Embryonic facial prominence (tissue), 1 donor: Measurements from ENCODE around the gene TAF4B.

Source experiments
- DNase-seq: peaks from one replicate; pipeline ENCODE4 v3.0.0-alpha.2; 2016; ENCODE audit errors: extremely low spot score

The TAF4B gene

DNA sequence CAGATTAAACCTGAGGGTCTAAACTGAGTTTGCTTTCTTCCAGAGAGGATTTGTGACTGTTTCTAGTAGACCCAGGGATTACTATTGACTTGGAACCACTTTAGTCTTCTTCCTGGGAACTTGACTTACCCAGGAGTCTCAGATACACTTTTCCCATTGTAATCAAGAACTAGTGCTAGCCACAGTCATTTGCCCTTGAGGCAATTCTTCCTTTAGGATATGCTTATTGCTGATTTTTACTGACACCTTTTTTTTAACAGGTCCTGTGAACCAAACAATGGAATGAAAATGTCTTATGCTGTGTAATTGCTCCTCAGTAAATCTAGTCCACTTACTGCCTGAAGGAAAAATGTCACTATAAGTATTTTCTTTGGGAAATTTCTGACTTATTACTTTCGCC, 78.3 kb downstream of the TAF4B start:
- no peak for DNase-seq

DNA sequence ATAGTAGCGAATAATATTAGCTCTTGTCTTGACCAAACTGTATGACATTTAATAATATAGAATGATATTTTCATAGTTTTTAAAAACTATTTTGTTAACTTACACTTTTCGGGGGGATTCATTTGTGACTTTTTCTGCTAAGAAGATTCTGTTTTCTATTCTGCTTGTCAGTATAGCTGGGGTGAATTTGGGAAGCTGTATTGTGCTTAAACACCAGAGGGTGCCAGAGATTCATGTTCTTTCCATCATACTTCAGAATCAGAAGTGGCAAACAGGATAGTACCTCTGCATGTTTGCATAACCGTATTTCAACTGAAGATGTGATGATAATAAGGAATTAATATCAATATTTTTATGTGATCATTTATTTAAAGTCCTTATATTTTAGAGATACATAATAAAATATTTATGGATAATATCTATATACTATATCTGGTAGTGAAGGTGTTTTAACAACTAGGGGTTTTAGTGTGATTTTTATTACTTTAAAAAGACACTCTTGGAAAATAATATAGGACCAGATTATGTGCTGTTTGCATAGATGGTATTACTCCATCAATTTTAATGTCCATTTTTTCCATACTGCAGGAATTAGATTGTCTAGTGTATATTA, 81.0 kb downstream of the TAF4B start:
- DNase-seq = peak; percentile 55

DNA sequence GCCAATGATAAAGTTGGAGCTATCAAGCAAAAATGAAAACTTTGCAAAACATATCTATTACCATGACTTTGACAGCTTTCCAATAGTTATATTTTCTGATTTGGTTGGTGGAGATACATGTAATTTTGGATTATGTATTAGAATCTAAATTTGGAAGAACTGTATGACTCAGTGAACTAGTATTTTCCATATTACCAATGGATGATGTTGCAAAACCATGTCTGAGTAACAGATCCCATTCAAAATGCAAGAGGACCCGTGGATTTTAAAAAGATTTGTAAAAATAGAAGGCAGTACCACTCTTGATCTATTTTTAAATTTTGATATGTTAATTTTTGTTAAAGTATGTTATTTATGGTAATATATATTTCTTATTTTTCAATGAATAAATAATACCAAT, 83.0 kb downstream of the TAF4B start:
- DNase-seq = no peak

DNA sequence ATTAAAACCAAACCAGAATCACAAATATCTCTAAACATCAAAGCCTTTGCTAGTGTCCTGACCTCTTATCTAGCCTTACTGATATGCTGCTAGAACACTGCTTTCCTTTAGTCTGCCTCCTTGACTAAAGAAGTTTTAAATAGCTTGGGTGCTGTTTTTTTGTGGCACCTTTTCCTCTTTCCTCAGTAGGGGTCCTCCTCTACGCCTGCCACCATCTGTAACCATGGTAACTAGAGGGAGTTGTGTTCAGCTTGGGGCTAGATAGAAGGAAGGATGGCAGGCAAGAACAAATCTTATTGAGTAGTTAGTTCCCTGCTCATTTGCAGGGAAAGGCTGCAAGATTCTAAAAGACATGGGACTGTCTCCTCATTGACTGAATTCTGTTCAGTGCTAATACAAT, 86.0 kb downstream of the TAF4B start:
- no peak for DNase-seq

DNA sequence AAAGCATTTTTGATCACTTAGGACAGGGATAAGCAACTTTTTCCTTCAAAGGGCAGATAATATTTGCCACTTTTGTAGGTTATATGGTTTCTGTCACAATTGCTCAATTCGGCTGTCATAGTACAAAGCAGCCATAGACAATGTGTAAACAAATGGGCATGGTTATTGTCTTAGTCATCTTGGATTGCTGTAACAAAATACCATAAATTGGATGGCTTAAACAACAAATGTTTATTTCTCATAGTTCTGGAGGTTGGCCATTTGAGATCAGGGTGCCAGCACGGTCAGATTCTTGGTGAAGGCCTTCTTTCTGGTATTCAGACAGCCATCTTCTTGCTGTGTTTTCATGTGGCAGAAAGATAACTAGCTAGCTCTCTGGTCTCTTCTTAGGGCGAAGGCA, 91.2 kb downstream of the TAF4B start:
- DNase-seq = no peak

DNA sequence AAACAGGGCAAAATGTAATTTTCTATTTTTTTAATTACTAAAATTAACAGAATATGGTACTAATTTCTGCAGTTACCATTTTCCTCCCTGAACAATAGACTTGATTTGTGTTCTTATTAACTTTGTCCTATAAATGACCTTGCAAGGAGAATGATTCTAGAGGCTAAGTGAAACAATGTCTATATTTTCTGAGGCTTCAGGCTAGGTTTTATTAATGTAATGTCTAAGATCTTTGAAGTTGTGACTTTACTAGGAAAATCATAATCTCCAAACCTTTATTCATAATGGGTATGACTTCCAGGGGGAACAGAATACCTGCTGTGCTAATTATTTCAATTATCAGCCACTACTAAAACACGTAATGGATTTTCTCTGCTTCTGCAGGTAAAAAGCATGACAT, 94.4 kb downstream of the TAF4B start:
- DNase-seq = no peak

DNA sequence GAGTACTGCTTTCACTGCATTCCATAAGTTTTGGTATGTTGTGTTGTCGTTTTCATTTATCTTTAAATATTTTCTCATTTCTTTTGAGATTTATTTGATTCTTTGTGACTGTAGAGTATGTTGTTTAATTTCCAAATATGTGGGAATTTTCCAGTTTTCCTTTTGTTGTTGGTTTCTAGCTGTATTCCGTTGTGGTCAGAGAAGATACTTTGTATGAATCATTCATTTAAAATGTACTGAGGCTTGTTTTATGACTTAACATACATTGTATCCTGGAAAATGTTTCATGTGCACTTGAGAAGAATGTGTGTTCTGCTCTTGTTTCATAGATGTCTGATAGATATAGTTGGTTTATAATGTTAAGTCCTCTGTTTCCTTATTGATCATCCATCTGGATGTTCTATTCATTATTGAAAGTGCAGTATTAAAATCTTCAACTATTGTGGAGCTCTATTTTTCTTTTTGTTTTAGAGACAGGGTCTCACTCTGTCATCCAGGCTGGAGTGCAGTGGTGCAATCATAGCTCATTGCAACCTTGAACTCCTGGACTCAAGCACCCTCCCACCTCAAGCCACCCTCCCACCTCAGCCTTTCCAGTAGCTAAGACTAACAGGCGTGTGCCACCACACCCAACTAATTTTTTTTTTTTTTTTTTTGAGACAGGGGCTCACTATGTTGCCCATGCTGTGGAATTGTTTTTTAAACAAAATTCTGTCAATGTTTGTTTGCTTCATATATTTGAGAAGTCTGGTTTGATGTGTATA, 96.8 kb downstream of the TAF4B start:
- no peak for DNase-seq

DNA sequence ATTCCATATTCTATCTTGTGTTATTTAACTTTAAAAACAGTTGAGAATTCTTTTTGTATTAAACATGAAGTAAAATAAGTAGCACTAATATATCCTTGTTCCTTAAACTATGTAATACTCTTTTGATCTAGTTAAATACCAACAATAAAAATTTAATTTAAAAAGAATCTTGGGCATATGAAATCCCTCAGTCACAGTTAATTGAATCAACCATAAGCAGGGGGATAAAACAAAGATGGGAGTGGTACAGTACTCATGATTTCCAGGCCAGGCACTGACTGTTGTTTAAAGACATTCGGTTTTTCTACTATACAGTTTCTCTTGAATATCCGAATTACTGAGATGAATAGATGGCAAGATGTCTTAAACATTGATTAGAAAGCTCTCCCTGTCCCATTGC, 99.5 kb downstream of the TAF4B start:
- DNase-seq = no peak

DNA sequence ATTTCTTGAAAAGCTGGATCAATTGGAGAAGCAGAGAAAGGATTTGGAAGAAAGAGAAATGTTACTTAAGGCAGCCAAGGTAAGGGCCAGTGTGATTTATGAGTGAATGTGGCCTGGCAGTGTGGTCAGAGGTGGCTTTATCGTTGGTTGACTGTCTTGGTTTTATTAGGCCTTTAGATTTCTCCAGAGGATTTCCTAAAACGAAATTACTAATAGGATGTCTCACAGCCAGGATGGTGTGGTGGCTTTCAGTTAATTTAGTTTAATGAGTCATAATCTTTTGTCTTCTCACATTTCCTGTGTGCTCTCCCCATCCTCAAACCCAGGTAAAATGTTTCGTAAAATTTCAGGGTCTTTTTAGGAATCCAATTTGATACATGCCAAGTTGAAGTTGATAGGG, 100.8 kb downstream of the TAF4B start:
- DNase-seq = no peak

DNA sequence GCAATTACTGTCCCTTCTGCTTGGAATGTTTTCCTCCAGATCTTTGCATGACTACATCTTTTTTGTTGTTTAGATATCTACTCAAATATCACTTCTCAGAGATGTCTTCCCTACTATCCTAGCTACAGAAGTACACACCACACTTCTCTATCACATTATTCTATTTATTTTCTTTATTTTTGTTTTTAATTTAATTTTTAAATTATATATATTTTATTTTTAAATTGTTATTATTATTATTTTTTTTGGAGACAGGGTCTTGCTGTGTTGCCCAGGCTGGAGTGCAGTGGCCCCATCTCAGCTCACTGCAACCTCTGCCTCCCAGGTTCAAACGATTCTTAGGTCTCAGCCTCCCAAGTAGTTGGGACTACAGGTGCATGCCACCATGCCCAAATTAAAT, 106.7 kb downstream of the TAF4B start:
- no peak for DNase-seq

DNA sequence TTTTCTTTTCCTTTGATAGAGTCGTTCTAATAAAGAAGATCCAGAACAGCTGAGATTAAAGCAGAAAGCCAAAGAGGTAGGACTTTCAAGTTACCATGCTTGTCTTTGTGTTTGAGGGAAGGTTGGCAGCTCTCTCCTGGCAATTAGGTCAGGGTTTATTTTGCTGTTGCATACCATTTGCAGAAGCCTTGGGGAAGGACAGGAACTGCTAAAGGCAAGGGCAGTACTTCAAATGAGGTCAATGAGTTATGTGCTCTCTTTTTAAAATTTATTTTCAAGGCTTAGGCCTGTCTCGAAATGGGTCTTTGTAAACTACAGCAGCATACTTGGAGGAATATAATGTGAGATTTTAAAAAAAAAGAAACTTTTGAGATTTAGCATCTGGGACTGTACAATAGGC, 108.9 kb downstream of the TAF4B start:
- DNase-seq = no peak

DNA sequence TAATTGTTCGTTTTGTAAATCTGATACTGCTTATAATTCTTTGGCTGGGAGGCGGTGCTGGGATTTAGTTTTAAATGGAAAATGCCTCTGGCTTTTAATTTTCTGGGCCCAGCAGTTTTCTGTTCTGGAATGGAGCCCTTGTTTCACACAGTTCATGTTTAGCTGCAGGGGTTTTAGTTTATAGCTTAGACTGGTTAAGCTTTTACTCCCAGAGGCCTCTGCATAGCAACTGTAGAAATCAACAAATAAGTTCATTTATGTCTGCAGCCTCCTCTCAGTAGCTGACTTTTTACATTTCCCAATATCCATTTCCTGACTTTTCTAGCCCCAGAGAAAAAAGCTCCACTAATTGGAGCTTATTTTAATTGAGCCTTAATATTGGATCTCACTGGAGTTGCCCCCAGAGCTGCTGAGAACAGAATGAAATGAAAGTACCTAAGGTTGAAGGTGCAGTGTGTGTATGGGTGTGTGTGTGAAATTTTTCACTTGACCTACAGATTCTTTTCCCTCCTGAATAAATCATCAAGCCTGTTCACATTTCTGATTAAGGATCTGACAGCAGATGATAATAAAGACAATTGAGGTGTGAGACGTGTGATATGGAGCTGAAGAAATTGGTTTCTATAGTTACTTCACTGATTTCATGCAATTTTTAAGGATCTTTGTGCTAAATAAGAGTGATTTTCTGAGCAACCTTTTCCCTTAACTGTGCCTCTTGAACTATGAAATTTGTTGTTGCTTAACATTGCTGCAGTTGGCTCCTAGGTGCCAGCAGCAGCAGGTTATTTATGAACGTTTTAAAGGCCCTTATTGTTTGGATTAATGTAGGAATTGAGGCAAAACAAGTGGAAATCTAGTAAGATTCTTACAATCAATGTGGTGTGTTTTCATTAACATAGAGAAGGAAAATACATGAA, 109.6 kb downstream of the TAF4B start:
- peak; percentile 62 for DNase-seq

DNA sequence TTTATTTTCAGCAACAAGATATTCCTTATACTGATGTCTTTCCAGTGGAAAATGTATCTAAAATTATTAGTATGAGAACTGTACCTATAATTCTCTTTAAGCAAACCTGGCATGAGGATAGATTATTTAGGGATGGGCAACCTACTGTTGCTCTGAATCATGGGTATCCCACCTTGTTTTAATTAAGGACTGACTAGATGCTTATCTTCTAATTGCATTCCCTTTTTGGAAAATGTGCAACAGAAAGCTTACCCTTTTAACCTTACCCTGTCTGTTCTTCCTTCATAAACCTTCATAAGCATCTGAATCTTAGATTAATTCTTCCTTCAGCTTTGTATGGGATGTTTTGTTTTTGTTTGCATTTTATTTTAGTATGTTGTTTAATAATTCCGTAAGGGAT, 110.3 kb downstream of the TAF4B start:
- no peak for DNase-seq

DNA sequence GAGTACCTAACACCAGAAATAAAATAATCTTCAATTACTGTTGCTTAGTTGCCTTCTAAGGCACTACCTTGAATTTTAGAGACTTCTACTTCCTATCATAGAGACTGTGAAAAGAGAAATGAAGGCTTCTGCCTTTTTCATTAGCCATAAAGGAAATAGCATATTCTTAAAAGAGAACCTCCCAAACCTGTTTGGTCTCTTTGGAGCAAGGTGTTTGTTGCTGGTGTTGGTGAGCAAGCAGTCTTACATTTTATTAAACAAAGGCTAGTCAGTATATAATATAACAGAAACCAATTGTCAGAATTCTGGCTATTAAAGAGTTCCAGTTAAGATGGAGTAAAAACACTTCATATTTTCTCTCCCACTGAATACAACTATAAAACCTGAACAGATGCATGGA, 116.4 kb downstream of the TAF4B start:
- DNase-seq = no peak

DNA sequence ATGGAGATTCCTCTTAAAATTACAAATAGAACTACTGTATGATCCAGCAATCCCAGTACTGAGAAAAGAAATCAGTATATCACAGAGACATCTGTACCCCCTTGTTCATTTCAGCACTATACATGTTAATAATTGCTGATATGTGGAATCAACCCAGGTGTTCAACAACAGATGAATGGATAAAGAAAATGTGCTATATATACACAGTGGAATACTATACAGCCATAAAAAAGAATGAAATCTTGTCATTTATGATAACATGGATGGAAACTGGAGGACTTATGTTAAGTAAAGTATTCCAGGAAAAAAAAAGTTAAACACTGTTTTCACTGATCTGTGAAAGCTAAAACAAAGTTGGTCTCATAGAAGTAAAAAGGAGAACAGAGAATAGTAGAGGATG, 124.7 kb downstream of the TAF4B start:
- no peak for DNase-seq

DNA sequence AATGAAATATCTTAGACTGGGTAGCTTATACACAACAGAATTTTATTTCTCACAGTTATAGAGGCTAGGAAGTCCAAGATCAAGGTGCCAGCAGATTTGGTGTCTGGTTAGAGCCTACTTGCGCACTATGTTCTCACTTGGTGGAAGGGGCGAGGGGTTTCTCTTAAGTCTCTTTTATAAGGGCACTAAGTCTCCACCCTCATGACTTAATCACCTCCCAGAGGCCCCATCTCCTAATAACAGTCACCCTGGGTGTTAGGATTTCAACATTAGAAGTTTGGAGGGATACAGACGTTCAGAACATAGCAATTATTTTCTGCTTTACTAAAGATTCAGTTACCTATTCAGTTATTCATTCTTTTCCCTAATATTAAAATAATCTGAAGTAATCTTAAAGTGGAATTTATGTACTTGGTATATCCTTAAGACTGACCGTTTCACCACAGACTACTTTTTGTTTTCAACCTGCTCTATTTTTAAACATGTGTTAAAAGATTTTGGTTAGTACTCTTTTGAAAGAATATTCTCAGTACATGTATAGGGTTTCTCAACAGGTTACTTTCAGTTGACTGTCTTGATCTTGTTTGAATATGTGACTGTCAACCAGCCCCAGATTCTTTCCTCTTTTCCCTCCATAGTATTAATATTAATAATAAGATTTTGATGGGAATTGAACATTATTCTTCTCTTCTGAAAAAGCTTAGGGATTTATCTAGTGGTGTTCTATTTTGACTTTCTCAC, 130.0 kb downstream of the TAF4B start:
- DNase-seq = no peak

DNA sequence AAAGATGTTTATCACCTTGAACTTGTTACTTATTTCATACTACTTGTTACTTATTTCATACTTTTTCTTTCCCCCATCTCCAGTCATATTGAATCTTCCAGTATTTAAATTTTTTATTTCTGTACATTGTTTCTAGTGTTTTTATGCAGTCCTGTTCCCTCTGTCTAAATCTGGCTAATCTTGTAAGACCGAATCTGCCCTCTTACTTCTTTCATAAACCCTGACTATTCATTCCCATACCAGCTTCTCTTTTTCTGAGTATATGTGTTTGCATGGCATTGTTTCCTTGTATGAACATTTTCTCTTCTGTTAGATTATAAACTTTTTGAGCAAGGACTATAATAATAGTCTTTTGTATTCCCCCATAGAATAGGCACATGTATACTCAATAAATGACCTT, 131.7 kb downstream of the TAF4B start:
- DNase-seq = no peak

DNA sequence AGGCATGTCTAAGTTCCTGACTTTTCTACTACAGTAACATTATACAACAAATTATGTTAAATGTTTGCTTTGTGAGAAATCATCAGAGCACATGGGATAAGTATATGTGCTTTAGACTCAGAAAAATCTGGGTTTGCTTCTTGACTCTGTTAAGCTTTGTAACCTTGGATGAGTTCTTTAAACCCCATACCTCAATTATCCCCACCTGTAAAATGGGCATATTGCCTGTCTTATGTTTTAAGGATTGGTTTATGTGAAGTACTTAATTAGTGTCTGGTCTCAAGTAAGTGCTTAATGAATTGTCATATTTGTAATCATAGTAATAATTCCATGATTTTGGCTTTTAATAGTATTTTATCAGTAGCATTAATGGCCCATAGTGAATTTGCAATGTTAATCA, 135.8 kb downstream of the TAF4B start:
- no peak for DNase-seq

DNA sequence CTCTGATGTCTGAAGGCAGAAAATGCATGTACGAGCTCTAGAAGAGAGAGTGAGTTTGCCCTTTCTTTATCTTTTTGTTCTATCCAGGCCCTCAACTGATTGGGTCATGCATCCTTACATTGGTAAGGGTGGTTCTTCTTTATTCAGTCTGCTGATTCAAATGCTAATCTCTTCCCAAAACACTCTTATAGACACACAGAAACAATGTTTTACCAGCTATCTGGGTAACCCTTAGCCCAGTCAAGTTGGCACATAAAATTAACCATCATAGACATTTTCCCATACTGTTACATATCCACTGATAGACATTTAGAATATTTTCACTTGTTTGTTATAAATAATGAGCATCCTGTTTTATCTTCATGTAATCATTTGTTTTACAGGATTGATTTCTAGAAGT, 141.2 kb downstream of the TAF4B start:
- DNase-seq = no peak

DNA sequence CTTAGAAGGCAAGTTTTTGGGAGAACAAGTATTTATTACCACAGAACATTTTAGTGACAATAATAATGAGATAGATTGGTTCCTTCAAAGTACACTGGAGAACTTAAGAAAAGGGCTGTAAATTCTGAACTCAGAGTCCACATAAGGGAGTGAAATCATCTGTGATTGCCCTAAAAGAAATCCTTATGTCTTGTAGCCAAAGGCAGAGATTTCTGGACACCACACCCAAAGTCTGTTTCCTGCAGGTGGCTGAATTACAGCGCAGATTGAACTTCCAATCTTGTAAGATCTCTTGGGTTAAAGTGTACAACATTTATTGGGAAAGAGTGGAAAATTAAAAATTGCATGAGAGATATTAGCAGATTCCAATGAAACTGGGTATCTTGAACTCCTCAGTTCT, 143.8 kb downstream of the TAF4B start:
- DNase-seq = no peak

DNA sequence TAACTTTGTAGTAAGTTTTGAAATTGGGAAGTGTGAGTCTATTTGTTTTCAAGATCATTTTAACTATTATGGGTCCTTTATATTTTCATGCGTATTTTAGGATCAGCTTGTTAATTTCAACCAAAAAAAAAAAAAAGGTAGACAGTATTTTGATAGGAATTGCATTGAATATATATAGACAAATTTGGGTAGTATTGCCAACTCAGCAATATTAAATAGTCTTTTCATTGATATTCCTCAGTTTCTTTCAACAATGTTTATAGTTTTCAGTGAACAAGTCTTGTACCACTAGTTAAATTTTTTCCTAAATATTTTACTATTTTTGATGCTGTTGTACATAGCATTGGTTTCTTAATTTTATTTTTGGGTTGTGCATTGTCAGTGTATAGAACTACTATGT, 149.9 kb downstream of the TAF4B start:
- DNase-seq = no peak

DNA sequence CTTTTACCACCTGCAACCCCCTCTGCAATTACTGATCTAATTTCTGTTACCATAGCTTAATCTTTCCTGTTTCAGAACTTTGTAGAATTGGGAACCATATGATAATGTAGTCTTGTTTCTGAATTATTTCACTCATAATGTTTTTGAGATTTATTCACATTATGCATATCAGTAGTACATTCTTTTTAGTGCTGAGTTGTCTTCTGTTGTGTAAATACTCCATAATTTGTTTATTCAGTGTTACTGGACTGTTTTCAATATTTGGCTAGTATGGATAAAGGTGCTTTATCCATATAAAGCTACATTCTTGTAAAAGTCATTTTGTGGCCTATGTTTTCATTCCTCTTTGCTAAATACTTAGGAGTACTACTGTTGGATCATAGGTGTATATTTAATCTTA, 152.5 kb downstream of the TAF4B start:
- DNase-seq = no peak
